PC-3 (cell line): Measurements from ENCODE around the gene CCDC187. TPM values are rescaled to one million over a fixed set of nuclear protein-coding genes. Genes with fewer than 3 reads are reported as not detected.
A peak's percentile ranks its signal among the peaks of the same experiment; 100 is the strongest.

Experiments
- ATAC-seq: fragments of 200-7000 bp; cut with Tn5 transposase; 2 replicates; pipeline ENCODE4 v1.9.1; 2020; ENCODE audit warnings: mild to moderate bottlenecking, moderate library complexity
- BruUV-seq: library from RNA; stranded (reverse); fragments of 400-500 nt; replicated peaks from 2 replicates; lab custom pipeline; 2021; lab: Mats Ljungman, UMichigan
- CTCF ChIA-PET: fragments of 300-600 bp; sonication (Branson Sonifier 250); formaldehyde crosslinking; loops from one replicate; lab custom pipeline; 2022; ENCODE audit warnings: antibody characterized with exemption; lab: Charles Lee
- POLR2A ChIA-PET: fragments of 300-600 bp; sonication (Branson Sonifier 250); formaldehyde crosslinking; loops from one replicate; lab custom pipeline; 2022; ENCODE audit warnings: antibody characterized with exemption; ENCODE audit not compliant: unreplicated experiment; lab: Charles Lee
- DNase-seq: peaks from one replicate; pipeline ENCODE4 v3.0.0-alpha.2; 2015
- H2AFZ ChIP-seq: fragments of 300-600 bp; sonication (generic); 2 replicates; pipeline ENCODE4 v1.6.0; 2016; ENCODE audit warnings: antibody characterized with exemption, low read length
- H3F3A ChIP-seq: fragments of 300-600 bp; sonication (generic); one replicate; pipeline ENCODE4 v1.6.0; 2017; ENCODE audit warnings: antibody characterized with exemption, low read length, control low read depth, mild to moderate bottlenecking; ENCODE audit not compliant: unreplicated experiment
- H3K27ac ChIP-seq: fragments of 300-600 bp; sonication (generic); 2 replicates; pipeline ENCODE4 v1.5.1; 2016; ENCODE audit warnings: mild to moderate bottlenecking, low read length
- H3K27me3 ChIP-seq: fragments of 300-600 bp; sonication (generic); 2 replicates; pipeline ENCODE4 v1.6.1; 2016; ENCODE audit warnings: low read length, mixed read lengths
- H3K36me3 ChIP-seq: fragments of 300-600 bp; sonication (generic); 2 replicates; pipeline ENCODE4 v1.6.1; 2016; ENCODE audit warnings: low read depth, mixed run types, low read length, mixed read lengths
- H3K4me1 ChIP-seq: fragments of 300-600 bp; sonication (generic); 2 replicates; pipeline ENCODE4 v1.5.1; 2016; ENCODE audit warnings: low read length; ENCODE audit not compliant: insufficient read depth
- H3K4me2 ChIP-seq: fragments of 300-600 bp; sonication (generic); 2 replicates; pipeline ENCODE4 v1.6.0; 2016; ENCODE audit warnings: low read length
- H3K4me3 ChIP-seq: fragments of 300-600 bp; sonication (generic); 2 replicates; pipeline ENCODE4 v1.5.1; 2016; ENCODE audit warnings: mild to moderate bottlenecking, low read length, mixed read lengths
- H3K79me2 ChIP-seq: fragments of 300-600 bp; sonication (generic); 2 replicates; pipeline ENCODE4 v1.6.1; 2017; ENCODE audit warnings: low read length, mixed read lengths
- H3K9ac ChIP-seq: fragments of 300-600 bp; sonication (generic); 2 replicates; pipeline ENCODE4 v1.6.0; 2016; ENCODE audit warnings: mild to moderate bottlenecking, low read length
- H3K9me2 ChIP-seq: fragments of 300-600 bp; sonication (generic); replicated peaks from 2 replicates; pipeline ENCODE4 v1.6.1; 2016; ENCODE audit warnings: mixed run types, low read length, mixed read lengths
- H3K9me3 ChIP-seq: fragments of 300-600 bp; sonication (generic); 2 replicates; pipeline ENCODE4 v1.6.1; 2016; ENCODE audit warnings: low read length, mixed read lengths
- H4K20me1 ChIP-seq: fragments of 300-600 bp; sonication (generic); 2 replicates; pipeline ENCODE4 v1.6.1; 2016; ENCODE audit warnings: low read length, mixed read lengths
- EZH2 ChIP-seq: fragments of 300-600 bp; sonication (generic); IDR thresholded peaks from one replicate; pipeline ENCODE4 v1.6.1; 2017; ENCODE audit warnings: antibody characterized with exemption, mild to moderate bottlenecking, low read length; ENCODE audit not compliant: unreplicated experiment
- EZH2phosphoT487 ChIP-seq: fragments of 300-600 bp; sonication (generic); IDR thresholded peaks from 2 replicates; pipeline ENCODE4 v1.6.1; 2018; ENCODE audit warnings: mild to moderate bottlenecking, antibody characterized with exemption, low read length, borderline replicate concordance
- intact Hi-C: fragments of 100-400 bp; cut with micrococcal nuclease; formaldehyde crosslinking; loops from 2 replicates; pipeline ENCODE4 v1.9.0; 2023
- total RNA-seq: library from RNA; depleted of rRNA; stranded (reverse); fragments of >200 nt; gene quantifications from 2 replicates; pipeline ENCODE4 v1.2.3, GENCODE V29; 2014
- TF ChIP-seq, protein P1 (sequence below): fragments of 300-600 bp; sonication (generic); conservative IDR thresholded peaks from 2 replicates; pipeline ENCODE4 v1.5.1; 2017; ENCODE audit warnings: antibody characterized with exemption, low read depth, mild to moderate bottlenecking, low read length

Gene CCDC187
- total RNA-seq, 1 experiment from 2014 or later = 0.04 TPM

DNA sequence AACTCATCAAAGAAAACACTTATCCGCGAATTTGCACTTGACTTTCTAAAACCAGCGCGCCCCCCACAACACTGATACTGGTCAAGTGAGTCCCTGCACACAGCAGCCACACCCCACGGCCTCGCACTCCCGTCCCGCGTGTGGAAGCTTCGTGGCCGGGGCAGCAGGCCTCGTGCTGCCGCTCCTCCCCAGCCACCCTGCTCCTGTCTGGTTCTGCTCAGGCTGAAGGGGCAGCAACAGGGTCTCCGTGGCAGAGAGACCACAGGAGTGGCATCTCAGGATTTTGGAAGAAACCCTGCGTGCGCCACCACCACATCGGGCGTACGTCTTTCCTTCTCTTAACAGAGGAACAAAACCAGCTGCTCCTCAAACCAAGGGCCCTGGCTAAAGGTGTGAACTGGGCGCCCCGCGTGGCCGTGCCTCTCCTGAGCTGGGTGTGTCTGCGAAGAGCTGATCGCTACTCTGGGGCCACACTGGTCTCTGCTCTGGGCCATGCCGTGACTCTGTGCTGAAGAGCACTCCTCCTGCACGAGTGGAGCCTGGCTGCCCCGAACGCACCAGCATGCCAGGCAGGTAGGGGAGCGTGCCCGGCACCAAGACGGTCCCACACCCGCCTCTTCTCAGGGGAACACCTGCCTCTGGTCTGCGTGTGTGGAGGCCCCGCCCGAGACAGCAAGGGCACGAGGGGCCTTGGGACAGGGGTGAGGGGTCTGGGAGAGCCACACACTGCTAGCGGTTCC, 81.6 kb downstream of the CCDC187 start:
- peaks cover 24% of the 10 kb centered on the region for H3K79me2 ChIP-seq

GRCh38 chr9:136220017-136220729, 83.7 kb downstream of the CCDC187 start:
- intact Hi-C loops = no loop called here
- H3K36me3 ChIP-seq = peaks cover 6% of the 10 kb centered on the region; the same call in 1 of the 2 replicates
- H3K9ac ChIP-seq = no peak overlapping the region
- H3K4me2 ChIP-seq = peak overlapping the region; percentile 69
- DNase-seq (peak; percentile 79), ATAC-seq (peak; percentile 94)
- H3K9me2 ChIP-seq = no peaks in the 10 kb centered on the region
- 0 out of 2 replicates have a peak overlapping the region, but pooled peaks have one; percentile 21 for H3K4me3 ChIP-seq
- peaks cover 4% of the 10 kb centered on the region for H3K79me2 ChIP-seq
- peaks cover 11% of the 10 kb centered on the region; the same call in 1 of the 2 replicates for H4K20me1 ChIP-seq
- H3F3A ChIP-seq = no peaks in the 10 kb centered on the region
- H2AFZ ChIP-seq = no peak overlapping the region
- H3K9me3 ChIP-seq = no peaks in the 10 kb centered on the region
- POLR2A ChIA-PET = no interaction called here
- H3K4me1 ChIP-seq = peaks cover 24% of the 10 kb centered on the region
- CTCF ChIA-PET = interaction anchor here (0.6 to 1.1 kb wide), 2 partner anchors 8 to 78 kb away, joined by 3 to 5 read pairs; no protein-coding TSS in a partner anchor
- H3K27ac ChIP-seq = peak overlapping the region; percentile 41
- H3K27me3 ChIP-seq = no peaks in the 10 kb centered on the region
- TF ChIP-seq EZH2 (no peak), EZH2phosphoT487 (no peak)
- TF ChIP-seq, protein P1, sequence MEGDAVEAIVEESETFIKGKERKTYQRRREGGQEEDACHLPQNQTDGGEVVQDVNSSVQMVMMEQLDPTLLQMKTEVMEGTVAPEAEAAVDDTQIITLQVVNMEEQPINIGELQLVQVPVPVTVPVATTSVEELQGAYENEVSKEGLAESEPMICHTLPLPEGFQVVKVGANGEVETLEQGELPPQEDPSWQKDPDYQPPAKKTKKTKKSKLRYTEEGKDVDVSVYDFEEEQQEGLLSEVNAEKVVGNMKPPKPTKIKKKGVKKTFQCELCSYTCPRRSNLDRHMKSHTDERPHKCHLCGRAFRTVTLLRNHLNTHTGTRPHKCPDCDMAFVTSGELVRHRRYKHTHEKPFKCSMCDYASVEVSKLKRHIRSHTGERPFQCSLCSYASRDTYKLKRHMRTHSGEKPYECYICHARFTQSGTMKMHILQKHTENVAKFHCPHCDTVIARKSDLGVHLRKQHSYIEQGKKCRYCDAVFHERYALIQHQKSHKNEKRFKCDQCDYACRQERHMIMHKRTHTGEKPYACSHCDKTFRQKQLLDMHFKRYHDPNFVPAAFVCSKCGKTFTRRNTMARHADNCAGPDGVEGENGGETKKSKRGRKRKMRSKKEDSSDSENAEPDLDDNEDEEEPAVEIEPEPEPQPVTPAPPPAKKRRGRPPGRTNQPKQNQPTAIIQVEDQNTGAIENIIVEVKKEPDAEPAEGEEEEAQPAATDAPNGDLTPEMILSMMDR = no peak; the same call in 1 of the 2 replicates
- BruUV-seq = no TSS peak

More for the DNA sequence above, 81.6 kb downstream of the CCDC187 start:
- no peaks in the 10 kb centered on the region for H3K9me2 ChIP-seq
- no peaks in the 10 kb centered on the region for H3F3A ChIP-seq
- no peak overlapping the region for H3K4me2 ChIP-seq
- H3K9ac ChIP-seq = no peak overlapping the region
- H3K27ac ChIP-seq = no peak overlapping the region
- H3K9me3 ChIP-seq = no peaks in the 10 kb centered on the region
- H3K27me3 ChIP-seq = no peaks in the 10 kb centered on the region
- H3K4me1 ChIP-seq = peaks cover 26% of the 10 kb centered on the region
- H3K4me3 ChIP-seq = no peak overlapping the region
- CTCF ChIA-PET = no interaction called here
- H2AFZ ChIP-seq = no peak overlapping the region
- peaks cover 5% of the 10 kb centered on the region for H3K36me3 ChIP-seq
- peaks cover 11% of the 10 kb centered on the region; the same call in 1 of the 2 replicates for H4K20me1 ChIP-seq
- no peak for ATAC-seq
- DNase-seq = no peak
- intact Hi-C loops = no loop called here
- TF ChIP-seq EZH2phosphoT487 (no peak), EZH2 (no peak)
- TF ChIP-seq, protein P1 = no peak
- POLR2A ChIA-PET = no interaction called here
- BruUV-seq = no TSS peak
